Trophoblast cell (in vitro differentiated cells and primary cell): ENCODE data around the gene DMBT1.

Experiments used
- DNase-seq, 2 donors: peaks; one replicate each; pipeline ENCODE4 v3.0.0-alpha.2; 2016
- H2AFZ ChIP-seq: 2 replicates; pipeline ENCODE4 v1.6.1; 2013; ENCODE audit warnings: low read length, moderate library complexity, mild to moderate bottlenecking; ENCODE audit not compliant: insufficient read depth, poor library complexity
- H2AK5ac ChIP-seq: 2 replicates; pipeline ENCODE4 v1.6.1; 2013; ENCODE audit warnings: mild to moderate bottlenecking, low read length
- H2BK120ac ChIP-seq: 2 replicates; pipeline ENCODE4 v1.6.1; 2013; ENCODE audit warnings: low read length, mild to moderate bottlenecking, moderate library complexity; ENCODE audit not compliant: insufficient read depth, poor library complexity
- H2BK12ac ChIP-seq: 2 replicates; pipeline ENCODE4 v1.6.1; 2013; ENCODE audit warnings: mild to moderate bottlenecking, low read length, moderate library complexity
- H2BK5ac ChIP-seq: 2 replicates; pipeline ENCODE4 v1.6.1; 2013; ENCODE audit warnings: low read length, low read depth, moderate library complexity, mild to moderate bottlenecking; ENCODE audit not compliant: poor library complexity
- H3K14ac ChIP-seq: 2 replicates; pipeline ENCODE4 v1.6.1; 2013; ENCODE audit warnings: mild to moderate bottlenecking, low read length
- H3K18ac ChIP-seq: 2 replicates; pipeline ENCODE4 v1.6.1; 2013; ENCODE audit warnings: mild to moderate bottlenecking, low read length
- H3K23ac ChIP-seq: 2 replicates; pipeline ENCODE4 v1.6.1; 2013; ENCODE audit warnings: low read length
- H3K27ac ChIP-seq: 2 replicates; pipeline ENCODE4 v1.5.1; 2013; ENCODE audit warnings: low read depth, mild to moderate bottlenecking, inconsistent platforms, low read length, moderate library complexity
- H3K27me3 ChIP-seq: 2 replicates; pipeline ENCODE4 v1.6.1; 2013; ENCODE audit warnings: inconsistent platforms, mild to moderate bottlenecking, low read length, moderate library complexity; ENCODE audit not compliant: insufficient read depth
- H3K36me3 ChIP-seq, 2 experiments: 1 replicate in 1 of 2; 2 replicates in 1 of 2; pipeline ENCODE4 v1.6.1; 2013; ENCODE audit warnings: low read length in 2 of 2, mild to moderate bottlenecking in 2 of 2, moderate library complexity in 1 of 2; ENCODE audit not compliant: insufficient read depth in 2 of 2, control insufficient read depth in 1 of 2
- H3K4ac ChIP-seq: 2 replicates; pipeline ENCODE4 v1.6.1; 2013; ENCODE audit warnings: low read depth, mild to moderate bottlenecking, low read length, moderate library complexity
- H3K4me1 ChIP-seq, 2 experiments: 1 replicate in 1 of 2; 2 replicates in 1 of 2; pipeline ENCODE4 v1.6.1; 2013; ENCODE audit warnings: low read length in 2 of 2, mild to moderate bottlenecking in 2 of 2, moderate library complexity in 1 of 2; ENCODE audit not compliant: insufficient read depth in 2 of 2, control insufficient read depth in 1 of 2
- H3K4me2 ChIP-seq: 2 replicates; pipeline ENCODE4 v1.6.1; 2013; ENCODE audit warnings: inconsistent platforms, mild to moderate bottlenecking, low read length, moderate library complexity
- H3K4me3 ChIP-seq: 2 replicates; pipeline ENCODE4 v1.5.1; 2013; ENCODE audit warnings: mild to moderate bottlenecking, low read depth, low read length, inconsistent platforms
- H3K79me1 ChIP-seq: one replicate; pipeline ENCODE4 v1.6.1; 2013; ENCODE audit warnings: low read length
- H3K79me2 ChIP-seq: 2 replicates; pipeline ENCODE4 v1.6.1; 2013; ENCODE audit warnings: low read length, mild to moderate bottlenecking; ENCODE audit not compliant: control insufficient read depth, insufficient read depth, poor library complexity
- H3K9ac ChIP-seq: 2 replicates; pipeline ENCODE4 v1.6.1; 2013; ENCODE audit warnings: mild to moderate bottlenecking, low read length
- H3K9me3 ChIP-seq: 2 replicates; pipeline ENCODE4 v1.6.1; 2013; ENCODE audit warnings: low read depth, mild to moderate bottlenecking, control low read depth, inconsistent platforms, low read length; ENCODE audit not compliant: insufficient read depth
- H4K12ac ChIP-seq: 2 replicates; pipeline ENCODE4 v1.6.1; 2013; ENCODE audit warnings: low read depth, mild to moderate bottlenecking, low read length, moderate library complexity
- H4K8ac ChIP-seq: 2 replicates; pipeline ENCODE4 v1.6.1; 2013; ENCODE audit warnings: low read depth, mild to moderate bottlenecking, low read length, moderate library complexity
- H4K91ac ChIP-seq: one replicate; pipeline ENCODE4 v1.6.1; 2013; ENCODE audit warnings: low read depth, mild to moderate bottlenecking, low read length, moderate library complexity
- WGBS: extraction: QIAGEN DNeasy Blood & Tissue Kit; methylation state at CpG from one replicate; pipeline ENCODE4 v1.1.7; 2013; ENCODE audit warnings: missing lambda C conversion rate; ENCODE audit not compliant: insufficient read length, insufficient coverage; ENCODE audit errors: extremely low coverage; 5-methylcytosine and 5-hydroxymethylcytosine counted together

The DMBT1 gene

GRCh38 chr10:122659651-122660050 is 99.1 kb downstream of the DMBT1 start:
- Histone ChIP-seq H3K27me3 (no peaks in the 10 kb centered on the region), H2BK12ac (no peak overlapping the region), H3K4me3 (no peak overlapping the region), H2BK5ac (no peak overlapping the region), H3K23ac (no peak overlapping the region), H3K4me1 (no peaks in the 10 kb centered on the region), H3K4me2 (no peak overlapping the region), H3K27ac (no peak overlapping the region), H2BK120ac (no peak overlapping the region), H3K79me1 (no peaks in the 10 kb centered on the region), H3K18ac (no peak overlapping the region), H3K79me2 (no peaks in the 10 kb centered on the region), H3K4ac (no peak overlapping the region), H3K36me3 (no peaks in the 10 kb centered on the region), H2AFZ (no peak overlapping the region), H4K12ac (no peak overlapping the region), H4K8ac (no peak overlapping the region), H3K14ac (no peak overlapping the region), H3K9ac (no peak overlapping the region), H4K91ac (no peak overlapping the region), H3K9me3 (peaks cover 7% of the 10 kb centered on the region), H2AK5ac (no peak overlapping the region)
- no peak for DNase-seq
- WGBS: no CpG with 5 or more reads among the region's 7 CpGs

- H3K79me1 ChIP-seq: no peaks in the 10 kb centered on the region
- no peak overlapping the region for H2AFZ ChIP-seq
- no peak for DNase-seq
- H3K14ac ChIP-seq: no peak overlapping the region
- no peak overlapping the region for H4K91ac ChIP-seq
- H3K79me2 ChIP-seq: no peaks in the 10 kb centered on the region
- H3K4me1 ChIP-seq: no peaks in the 10 kb centered on the region
- H3K36me3 ChIP-seq: no peaks in the 10 kb centered on the region
- H3K9ac ChIP-seq: no peak overlapping the region
- no peak overlapping the region for H4K12ac ChIP-seq
- H2AK5ac ChIP-seq: no peak overlapping the region
- H3K4me2 ChIP-seq: no peak overlapping the region
- no peak overlapping the region for H2BK5ac ChIP-seq
- H2BK12ac ChIP-seq: no peak overlapping the region
- H3K4ac ChIP-seq: no peak overlapping the region
- H3K27ac ChIP-seq: no peak overlapping the region
- no peak overlapping the region for H4K8ac ChIP-seq
- no peak overlapping the region for H3K23ac ChIP-seq
- no peaks in the 10 kb centered on the region for H3K27me3 ChIP-seq
- no peak overlapping the region for H3K18ac ChIP-seq
- no peak overlapping the region for H2BK120ac ChIP-seq
- WGBS: no CpG with 5 or more reads among the region's 6 CpGs
- H3K9me3 ChIP-seq: peaks cover 5% of the 10 kb centered on the region
- H3K4me3 ChIP-seq: no peak overlapping the region
Observed at GRCh38 chr10:122660696-122661095, 100.1 kb downstream of the DMBT1 start.

GRCh38 chr10:122662231-122662630 is 101.7 kb downstream of the DMBT1 start:
- H3K9me3 ChIP-seq: peaks cover 5% of the 10 kb centered on the region
- H3K4me1 ChIP-seq: no peaks in the 10 kb centered on the region
- H3K4me2 ChIP-seq: no peak overlapping the region
- H2BK120ac ChIP-seq: no peak overlapping the region
- H2AFZ ChIP-seq: no peak overlapping the region
- no peaks in the 10 kb centered on the region for H3K36me3 ChIP-seq
- no peak overlapping the region for H3K23ac ChIP-seq
- H2AK5ac ChIP-seq: no peak overlapping the region
- no peak overlapping the region for H3K9ac ChIP-seq
- H3K4me3 ChIP-seq: no peak overlapping the region
- no peak overlapping the region for H4K12ac ChIP-seq
- no peak overlapping the region for H3K4ac ChIP-seq
- H3K79me2 ChIP-seq: no peaks in the 10 kb centered on the region
- H3K18ac ChIP-seq: no peak overlapping the region
- H3K79me1 ChIP-seq: no peaks in the 10 kb centered on the region
- no peaks in the 10 kb centered on the region for H3K27me3 ChIP-seq
- H2BK12ac ChIP-seq: no peak overlapping the region
- WGBS: no CpG with 5 or more reads among the region's 6 CpGs
- H3K14ac ChIP-seq: no peak overlapping the region
- no peak overlapping the region for H4K8ac ChIP-seq
- H2BK5ac ChIP-seq: no peak overlapping the region
- H3K27ac ChIP-seq: no peak overlapping the region
- no peak overlapping the region for H4K91ac ChIP-seq
- no peak for DNase-seq

- Histone ChIP-seq H3K23ac (no peak overlapping the region), H2BK5ac (no peak overlapping the region), H3K4ac (no peak overlapping the region), H3K4me3 (no peak overlapping the region), H3K79me1 (no peaks in the 10 kb centered on the region), H2BK12ac (no peak overlapping the region), H3K36me3 (no peaks in the 10 kb centered on the region), H3K4me2 (no peak overlapping the region), H2AK5ac (no peak overlapping the region), H3K9me3 (peaks cover 5% of the 10 kb centered on the region), H3K18ac (no peak overlapping the region), H3K27me3 (no peaks in the 10 kb centered on the region), H4K12ac (no peak overlapping the region), H3K14ac (no peak overlapping the region), H2AFZ (no peak overlapping the region), H4K91ac (no peak overlapping the region), H3K9ac (no peak overlapping the region), H3K4me1 (no peaks in the 10 kb centered on the region), H3K79me2 (no peaks in the 10 kb centered on the region), H3K27ac (no peak overlapping the region), H4K8ac (no peak overlapping the region), H2BK120ac (no peak overlapping the region)
- no CpG with 5 or more reads among the region's 5 CpGs for WGBS
- DNase-seq: no peak
Observed at GRCh38 chr10:122663516-122664130, 103.1 kb downstream of the DMBT1 start.
